Stimulated activated CD4-positive, alpha-beta T cell treated with anti-CD3 and anti-CD28 coated beads, Interleukin-15, amount 100 ng/mL, for 1 hour (primary cell): Measurements from ENCODE around the gene COL5A1.

Experiments
- DNase-seq, 2 donors: peaks; one replicate each; pipeline ENCODE4 v3.0.0-alpha.2; 2020; ENCODE audit warnings: low read depth in 1 of 2, low spot score in 1 of 2

The COL5A1 gene

DNA sequence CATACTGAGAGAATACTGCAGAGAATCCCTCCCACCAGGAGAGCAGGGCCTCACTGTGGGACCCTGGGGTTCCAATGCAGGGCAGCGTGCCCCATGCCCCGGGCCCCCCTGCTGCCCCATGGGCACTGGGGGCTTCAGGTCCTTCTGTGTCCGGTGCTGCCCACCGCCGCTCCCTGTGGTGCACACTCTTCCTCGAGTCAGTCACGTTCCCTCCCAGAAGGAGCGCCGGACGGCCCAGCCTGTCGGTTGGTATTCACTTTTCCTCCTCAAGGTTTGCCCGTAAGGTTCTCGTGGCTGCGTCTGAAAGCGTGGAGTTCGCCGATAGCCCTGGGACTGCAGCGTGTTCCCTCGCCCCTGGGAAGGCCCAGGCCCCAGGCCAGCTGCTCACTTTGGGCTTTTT, 190.9 kb downstream of the COL5A1 start:
- no peak for DNase-seq

DNA sequence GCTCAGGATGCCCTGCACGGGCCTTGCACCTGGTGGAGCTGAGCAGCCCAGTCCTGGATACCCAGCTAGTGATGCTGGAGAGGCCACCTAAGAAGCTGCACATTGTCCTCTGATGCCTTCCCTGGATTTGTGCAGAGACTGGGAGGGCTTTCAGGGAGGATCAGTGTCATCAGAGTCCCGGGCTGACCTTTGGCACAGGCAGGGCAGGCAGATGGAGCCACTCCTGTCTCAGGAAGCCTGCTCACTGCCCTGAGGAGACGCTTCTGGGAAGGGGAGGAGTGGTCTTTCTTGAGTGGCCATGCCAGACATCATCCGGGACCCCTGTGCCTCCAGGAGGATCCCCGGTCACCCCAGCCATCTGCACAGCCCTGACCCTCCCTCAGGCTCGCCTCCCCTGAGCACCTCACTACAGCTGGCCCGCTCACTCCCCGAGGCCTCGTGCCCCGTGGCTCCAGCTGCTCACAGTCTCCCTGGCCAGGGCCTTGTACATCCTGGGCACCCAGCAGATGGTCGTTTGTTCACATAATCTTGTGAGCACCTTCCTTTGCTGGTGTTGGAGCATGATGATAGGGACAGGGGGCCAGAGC, 191.8 kb downstream of the COL5A1 start:
- no peak for DNase-seq

DNA sequence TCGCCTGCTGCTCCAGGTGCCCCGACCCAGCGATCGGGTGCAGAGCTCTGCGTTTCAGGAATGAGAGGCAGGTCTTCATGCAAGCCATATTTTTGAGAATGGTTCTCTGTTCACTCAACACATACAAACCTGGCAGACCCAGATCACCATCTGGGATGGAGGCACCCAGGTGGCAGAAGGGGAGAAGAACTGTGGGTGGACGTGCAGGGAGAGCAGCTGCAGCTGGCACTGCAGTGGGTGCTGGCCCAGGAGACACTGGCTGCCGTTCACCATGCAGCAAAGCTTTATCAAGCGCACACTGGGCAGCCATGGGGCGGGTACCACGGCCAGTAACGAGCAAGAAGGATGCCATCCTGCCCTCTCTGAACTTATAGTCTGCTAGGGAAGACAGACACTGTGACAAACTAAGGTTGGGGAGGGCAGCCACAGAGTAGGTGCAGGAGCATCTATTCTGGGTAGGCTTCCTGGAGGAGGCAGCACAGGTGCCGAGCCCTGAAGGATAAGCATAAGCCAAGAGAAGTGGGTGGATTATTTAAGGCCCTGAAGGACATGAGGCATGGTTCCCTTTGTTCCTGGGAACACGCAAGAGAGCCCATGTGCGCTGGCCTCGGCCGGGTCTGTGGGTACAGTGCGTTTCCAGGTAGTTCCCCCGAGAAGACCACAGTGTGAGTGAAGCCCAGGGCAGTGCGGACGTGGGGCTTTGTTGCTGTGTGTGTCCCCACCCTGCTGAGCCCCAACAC, 192.8 kb downstream of the COL5A1 start:
- no peak for DNase-seq

DNA sequence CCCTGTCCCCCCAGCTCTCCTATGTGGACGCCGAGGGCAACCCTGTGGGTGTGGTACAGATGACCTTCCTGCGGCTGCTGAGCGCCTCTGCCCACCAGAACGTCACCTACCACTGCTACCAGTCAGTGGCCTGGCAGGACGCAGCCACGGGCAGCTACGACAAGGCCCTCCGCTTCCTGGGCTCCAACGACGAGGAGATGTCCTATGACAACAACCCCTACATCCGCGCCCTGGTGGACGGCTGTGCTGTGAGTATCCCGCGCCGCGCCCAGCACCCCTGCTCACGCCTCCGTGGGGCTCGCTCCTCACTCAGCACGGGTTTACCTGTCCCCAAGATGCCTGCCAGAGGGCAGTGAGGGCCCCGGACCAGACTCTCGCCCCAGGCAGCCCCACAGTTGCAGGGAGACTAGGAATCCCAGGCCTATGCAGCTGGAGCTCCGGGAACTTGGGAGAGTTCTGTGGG, 193.4 kb downstream of the COL5A1 start:
- no peak for DNase-seq

DNA sequence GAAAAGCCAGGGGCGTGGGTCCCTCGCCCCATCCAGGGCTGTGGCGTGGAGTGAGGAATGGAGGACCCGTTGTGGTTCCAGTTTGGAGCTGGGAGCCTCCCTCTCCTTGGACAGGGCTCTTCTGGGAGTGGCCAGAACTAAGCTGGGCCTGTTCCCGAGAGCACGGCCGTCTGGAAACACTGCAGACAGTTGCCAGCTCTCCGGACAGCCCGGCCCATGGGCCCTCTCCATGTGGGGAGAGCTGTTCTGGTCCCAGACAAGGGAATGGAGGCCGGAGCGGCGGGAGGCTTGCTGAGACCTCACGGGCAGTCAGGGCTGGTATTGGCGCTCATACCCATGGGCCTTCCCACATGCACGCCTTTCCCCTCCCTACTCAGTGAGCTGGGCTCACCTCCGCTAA, 193.8 kb downstream of the COL5A1 start:
- DNase-seq: no peak

DNA sequence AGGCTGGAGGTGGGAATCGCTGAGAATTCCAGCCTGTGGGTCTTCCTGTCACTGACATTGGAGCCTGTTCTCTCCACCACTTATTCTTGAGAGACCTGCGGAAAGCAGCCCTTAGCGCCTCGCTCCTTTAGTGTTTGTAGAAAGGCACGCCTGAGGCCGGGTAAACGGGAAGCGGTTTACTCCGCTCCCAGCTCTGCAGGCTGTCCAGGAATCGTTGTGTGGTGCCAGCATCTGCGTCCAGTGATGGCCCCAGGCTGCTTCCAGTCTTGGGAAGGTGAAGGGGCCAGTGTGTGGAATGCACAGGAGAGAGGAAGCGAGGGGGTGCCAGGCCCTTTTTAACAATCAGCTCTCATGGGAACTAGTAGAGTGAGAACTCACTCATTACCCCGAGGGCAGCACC, 194.4 kb downstream of the COL5A1 start:
- DNase-seq: no peak

DNA sequence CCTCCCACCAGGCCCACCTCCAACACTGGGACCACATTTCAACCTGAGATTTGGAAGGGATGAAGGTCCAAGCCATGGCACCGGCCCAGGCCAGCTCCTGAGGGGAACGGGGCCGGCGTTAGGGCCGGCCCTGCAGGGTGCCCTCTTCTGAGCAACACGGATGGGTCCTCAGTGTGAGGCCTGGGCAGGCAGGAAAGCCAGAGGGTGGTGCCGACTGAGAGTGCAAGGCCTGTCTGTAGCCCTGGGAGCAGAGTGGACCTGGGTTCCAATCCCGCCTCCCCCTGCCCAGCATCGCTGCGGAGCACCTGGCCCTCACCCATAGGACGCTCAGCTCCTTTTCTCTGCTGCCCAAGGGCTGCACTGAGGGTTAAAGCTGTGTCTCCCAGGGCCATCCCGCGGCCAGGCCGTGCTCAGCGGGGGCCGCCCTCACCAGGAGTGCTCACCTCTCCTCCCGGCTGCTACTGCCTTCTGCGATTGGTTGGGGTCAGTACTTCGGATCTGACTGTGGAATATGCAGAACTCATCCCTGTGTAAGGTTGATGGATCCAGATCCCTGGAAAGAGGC, 194.9 kb downstream of the COL5A1 start:
- DNase-seq: no peak

DNA sequence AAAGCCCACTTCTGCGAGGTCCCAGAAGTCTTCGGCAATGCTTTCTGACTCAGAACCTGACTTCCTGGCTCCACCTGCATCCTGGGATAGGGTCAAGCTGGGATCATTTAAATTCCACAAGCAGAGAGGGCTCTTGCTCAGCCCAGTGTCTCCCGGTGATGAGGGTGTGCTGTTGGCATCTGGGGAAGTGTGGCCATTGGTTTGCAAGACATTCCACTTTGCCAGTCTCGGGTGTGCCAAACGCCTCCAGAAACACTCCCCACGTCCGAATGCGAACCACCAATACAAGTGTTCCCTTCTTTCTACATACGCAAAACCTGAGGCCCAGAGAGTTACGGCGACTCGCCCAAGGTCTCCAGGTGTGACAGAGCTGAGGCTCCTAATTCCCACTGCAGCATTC, 195.9 kb downstream of the COL5A1 start:
- no peak for DNase-seq

DNA sequence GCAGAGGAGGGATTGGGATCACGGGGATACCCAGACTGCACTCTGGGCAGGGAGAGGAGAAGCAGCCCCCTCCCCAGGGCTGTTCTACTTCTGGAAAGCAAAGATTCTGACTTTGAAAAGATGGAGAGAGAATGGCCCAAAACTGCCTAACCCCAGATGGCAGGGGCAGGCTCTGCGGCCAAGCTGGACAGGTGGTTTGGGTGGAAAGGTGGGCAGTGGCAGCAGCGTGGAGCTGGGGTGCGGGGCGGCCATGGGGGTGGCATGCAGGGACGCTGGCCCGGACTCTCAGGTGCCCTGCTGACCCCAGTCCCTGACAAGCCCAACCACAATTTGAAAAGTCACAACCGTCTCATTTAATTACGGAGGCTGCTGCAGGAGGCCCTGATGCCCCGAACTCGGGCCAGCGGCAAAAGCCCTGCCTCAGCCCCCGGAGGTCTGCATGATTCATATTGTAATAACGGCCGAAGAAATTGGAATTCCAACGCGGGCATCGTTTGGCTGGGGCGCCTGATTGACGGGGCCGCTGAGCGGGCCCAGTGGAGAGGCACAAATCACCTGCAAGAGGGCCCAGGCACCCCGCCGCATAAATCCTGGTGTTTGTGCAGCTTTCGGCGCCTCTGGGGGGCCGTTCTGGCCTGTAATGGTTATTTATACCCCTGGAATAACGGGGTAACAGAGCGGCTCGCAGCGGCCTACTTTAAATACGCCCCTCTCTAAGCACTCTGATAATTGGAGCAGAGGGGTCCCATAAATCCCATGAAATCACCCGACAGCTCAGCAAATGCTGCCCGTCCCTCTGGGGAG, 197.2 kb downstream of the COL5A1 start:
- no peak for DNase-seq

DNA sequence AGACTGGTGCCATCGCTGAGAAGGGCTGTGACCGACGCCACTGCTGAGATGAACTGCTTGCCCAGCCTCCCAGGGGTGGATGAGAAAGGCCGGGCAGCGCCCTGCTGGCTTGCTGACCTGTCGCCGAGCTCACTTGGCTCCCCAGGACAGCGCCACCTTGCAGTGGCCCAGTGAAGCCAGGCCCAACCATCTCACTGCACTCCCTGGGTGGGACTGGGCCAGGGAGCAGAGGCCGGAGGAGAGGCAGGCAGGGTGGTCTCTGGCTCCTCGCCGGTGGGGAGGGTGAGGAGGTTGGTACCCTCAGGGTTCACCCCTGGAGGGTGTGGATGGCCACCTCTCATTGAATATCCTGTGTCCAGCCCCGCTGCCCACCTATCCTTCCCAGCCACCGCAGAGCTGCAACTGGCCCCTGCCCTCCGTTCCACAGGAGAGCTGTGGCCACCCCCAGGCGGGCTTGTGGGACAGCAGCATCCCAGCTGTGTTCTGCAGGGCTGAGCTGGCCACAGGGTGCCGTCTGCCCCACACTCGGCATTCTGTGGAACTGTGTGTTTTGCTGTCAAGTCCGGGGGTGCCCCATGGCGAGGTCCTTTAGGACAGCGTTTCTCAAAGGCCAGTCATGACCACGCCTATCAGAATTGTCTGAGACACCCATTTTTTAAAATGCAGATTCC, 198.0 kb downstream of the COL5A1 start:
- no peak for DNase-seq

DNA sequence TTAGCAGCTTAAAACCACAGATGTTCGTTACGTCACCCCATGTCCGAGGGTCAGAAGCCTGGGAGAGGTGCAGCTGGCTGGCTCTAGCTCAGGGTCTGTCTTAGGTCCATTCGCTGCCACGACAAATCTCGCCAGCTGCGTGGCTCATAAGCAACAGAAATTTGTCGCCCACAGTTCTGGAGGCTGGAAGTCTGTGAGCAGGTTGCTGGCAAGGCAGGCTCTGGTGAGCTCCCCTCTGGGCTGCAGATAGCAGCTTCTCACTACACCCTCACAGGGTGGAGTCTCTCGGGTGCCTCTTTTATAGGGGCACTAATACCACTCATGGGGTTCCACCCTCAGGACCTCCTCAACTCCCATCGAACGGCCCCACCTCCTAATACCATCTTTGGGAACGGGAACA, 198.9 kb downstream of the COL5A1 start:
- DNase-seq: no peak

DNA sequence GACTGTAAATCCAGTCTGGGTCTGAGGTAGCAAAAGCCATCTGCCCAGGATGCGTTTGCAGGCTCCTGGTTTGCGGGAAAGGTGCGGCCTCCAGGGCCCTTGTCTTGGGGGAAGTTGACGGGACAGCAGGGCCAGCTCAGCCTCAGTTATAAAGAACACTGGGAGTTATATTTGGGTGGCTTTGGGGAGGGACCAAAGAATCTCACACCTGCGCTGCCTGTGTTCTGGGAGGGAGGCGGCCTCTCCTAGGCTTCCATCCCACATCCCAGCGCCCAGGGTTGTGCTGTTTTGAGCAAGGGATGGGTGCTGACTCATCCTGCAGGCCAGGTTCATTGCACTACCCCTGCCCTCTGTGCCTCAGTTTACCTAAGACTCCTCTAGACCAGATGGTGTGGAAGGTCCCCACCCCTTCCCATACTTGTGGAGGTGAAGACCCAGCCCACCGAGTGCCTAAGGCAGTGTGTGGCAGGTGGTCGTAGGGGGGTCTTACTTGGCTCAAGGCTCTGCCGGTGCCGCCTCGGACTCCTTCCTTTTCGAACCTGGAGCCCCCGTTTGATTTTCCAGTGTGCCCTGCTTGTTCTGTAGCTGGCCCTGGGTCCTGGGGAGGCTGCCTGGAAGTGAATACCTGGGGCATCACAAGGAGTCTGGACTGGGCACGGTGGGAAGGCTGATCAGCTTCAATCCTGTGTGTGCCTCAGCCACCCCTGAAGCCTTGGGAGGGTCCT, 199.7 kb downstream of the COL5A1 start:
- DNase-seq: no peak

DNA sequence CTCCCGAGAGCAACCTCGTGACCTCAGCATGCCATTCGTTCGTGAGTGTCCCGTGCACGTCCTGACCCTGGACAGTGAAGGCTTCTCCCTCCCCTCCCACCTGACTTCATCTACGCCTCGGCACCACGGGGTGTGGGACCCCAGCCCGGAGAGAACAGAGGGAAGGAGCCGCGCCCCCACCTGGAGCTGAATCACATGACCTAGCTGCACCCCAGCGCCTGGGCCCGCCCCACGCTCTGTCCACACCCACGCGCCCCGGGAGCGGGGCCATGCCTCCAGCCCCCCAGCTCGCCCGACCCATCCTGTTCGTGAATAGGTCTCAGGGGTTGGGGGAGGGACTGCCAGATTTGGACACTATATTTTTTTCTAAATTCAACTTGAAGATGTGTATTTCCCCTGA, 200.7 kb downstream of the COL5A1 start:
- no peak for DNase-seq

DNA sequence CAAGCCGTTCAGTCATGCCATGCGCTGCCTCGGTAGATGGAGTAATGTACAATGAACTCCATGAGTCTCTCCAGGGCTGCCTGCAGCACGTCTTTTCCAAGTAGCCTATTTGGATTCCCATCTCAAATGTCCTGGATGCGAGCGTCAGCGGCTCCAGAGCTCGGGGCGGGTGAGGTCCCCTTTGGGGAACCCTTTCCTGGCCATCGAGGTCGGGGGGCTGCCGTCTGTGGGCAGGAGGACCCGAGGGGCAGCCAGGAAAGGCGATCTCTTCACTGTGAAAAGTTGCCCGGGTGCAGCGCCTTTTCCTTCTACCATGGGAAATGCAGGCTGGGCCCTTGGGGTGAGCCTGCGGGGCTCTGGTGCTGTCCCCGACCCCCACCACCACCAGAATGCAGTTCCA, 202.1 kb downstream of the COL5A1 start:
- no peak for DNase-seq

DNA sequence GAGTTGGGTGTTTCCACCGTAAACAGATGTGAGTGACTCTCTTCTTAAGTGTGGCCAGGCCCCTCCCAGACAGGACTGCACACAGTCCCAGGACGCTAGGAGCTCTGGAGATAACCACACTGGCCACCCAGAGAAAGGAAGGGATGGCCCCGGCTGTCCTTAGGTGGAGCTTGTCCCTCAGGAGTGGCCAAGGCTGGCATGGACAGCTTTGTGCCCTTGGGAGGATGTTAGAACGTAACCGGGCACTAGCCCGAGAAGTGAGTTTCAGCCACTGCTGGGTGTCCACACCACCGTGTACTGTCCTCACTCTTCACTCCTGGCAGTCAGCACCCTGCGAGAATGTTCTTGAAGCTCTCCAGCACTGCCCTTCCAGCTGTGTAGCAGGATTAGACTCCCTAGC, 203.2 kb downstream of the COL5A1 start:
- DNase-seq: no peak

DNA sequence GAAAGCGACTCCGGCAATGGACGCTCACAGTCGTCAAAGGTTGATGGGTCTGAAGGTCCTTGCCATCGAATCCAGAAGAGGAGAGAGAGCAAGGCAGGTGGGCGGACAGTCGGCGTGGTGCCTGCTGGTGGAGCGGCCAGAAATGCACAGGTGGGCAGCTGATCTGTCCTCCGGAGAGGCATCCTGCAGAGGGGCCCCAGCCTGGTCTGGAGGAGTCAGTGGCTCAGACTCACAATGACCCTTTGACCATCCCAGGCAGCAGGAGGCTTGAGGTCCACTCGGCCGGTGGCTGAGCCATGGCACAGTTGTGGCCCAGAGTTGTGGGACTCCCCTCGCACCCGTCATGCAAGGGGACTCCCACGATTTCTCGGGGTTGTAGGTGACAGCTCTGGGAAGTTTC, 204.6 kb downstream of the COL5A1 start:
- no peak for DNase-seq

DNA sequence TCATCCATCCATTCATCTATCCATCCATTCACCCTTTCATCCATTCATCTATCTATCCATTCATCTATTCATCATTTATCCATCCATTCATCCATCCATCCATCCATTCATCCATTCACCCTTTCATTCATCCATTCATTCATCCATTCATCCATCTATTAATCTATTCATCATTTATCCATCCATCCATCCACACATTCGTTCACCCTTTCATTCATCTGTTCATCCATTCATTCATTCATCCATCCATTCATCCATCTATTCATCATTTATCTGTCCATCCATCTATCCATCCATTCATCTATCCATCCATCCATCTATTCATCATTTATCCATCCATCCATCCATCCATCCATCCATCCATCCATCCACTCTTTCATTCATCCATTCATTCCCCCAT, 205.1 kb downstream of the COL5A1 start:
- no peak for DNase-seq

DNA sequence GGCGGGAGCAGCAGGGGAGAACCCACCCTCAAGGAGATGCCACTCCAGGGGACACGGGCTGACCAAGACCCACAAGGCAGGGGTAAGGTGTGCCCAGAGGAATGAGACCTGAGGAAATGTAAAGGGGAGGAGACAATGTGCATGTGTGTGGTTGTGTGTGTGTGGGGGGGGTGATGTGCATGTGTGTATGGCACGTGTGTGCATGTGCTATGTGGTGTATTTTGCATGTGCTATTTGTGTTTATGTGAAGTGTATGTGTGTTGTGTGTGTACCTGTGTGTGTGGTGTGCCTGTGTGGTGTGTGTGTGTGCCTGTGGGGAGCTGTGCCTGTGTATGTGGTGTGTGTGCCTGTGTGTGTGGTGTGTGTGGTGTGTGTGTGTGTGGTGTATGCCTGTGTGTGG, 205.5 kb downstream of the COL5A1 start:
- DNase-seq: no peak

DNA sequence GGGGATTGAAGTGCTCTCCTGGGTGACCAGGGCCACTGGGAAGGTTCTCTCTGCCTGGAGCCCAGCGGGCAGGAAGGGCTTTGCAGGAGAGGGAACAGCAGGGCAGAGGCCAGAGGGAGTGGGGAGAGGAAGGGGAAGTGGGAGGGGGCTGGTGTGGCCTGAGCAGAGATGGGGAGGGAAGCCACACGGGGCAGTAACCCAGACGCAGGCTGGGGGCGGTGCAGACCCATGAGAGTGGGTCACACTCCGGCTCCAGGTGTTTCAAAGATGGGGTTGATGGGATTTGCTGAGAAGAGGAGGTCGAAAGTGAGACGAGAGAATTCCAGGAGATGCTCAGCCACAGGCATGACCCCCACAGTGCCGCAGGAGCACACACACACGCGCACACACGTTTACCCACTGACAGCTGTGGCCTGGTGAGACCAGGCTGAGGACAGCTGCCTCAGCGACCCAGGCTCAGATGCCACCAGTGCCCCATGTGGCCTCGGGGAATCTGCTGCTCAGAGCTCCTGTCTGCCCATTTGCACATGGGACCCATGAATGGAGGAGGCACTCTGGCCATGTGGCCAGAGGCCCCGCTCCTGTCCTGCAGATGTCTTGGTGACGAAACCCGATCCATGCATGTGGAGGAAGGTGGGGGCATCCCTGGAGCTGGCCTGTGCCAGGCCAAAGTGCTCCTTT, 206.3 kb downstream of the COL5A1 start:
- no peak for DNase-seq

DNA sequence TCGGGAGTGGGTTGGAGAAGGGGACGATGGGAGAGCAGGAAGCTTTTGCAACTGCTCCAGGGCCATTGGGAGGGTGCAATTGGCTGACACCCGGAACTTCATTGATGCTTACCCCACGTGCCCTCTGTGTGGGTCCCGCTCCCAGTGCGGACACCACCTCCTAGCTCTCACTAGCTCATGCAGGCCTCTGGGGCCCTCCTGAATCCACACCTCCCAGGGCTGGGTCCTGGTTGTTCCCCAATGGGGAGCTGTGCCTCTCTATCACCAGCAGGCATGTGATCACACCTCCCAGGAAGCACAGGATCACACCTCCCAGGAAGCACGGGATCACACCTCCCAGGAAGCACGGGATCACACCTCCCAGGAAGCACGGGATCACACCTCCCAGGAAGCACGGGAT, 206.9 kb downstream of the COL5A1 start:
- DNase-seq: no peak
